GM19372 (cell line): ENCODE measurements around the gene MYOF.
"Not testable (repeated sequence)": the region's sequence is repeated elsewhere in the genome, so short reads cannot be mapped to it uniquely, and the experiment has no call there.

Experiments used
- ATAC-seq: cut with Tn5 transposase; IDR thresholded peaks from one replicate; pipeline ENCODE4 v1.9.1; 2021; ENCODE audit warnings: mild to moderate bottlenecking, low read depth, moderate library complexity; ENCODE audit not compliant: unreplicated experiment

MYOF gene

DNA sequence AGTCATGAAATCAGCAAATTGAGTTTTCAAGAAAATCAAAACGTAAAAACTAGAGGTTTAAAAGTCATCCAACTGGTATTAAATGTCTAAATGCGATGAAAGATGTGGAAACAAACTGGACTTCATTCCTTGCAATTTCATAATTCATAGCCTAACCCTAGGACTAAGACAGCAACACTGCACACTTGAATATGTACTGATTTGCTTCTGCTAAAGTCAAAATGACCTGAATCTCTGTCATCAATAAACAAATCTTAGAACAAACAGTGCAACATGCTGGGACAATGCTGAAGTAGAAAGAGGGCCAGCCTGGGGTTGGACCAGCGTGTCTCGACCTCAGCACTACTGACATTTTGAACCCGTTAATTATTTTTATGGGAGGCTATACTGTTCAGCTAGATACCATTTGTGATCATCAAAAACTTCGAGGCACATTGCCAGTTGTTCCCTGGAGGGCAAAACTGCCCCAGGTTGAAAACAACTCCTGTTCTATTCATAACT lies 47.1 kb downstream of the MYOF start:
- no peak for ATAC-seq

DNA sequence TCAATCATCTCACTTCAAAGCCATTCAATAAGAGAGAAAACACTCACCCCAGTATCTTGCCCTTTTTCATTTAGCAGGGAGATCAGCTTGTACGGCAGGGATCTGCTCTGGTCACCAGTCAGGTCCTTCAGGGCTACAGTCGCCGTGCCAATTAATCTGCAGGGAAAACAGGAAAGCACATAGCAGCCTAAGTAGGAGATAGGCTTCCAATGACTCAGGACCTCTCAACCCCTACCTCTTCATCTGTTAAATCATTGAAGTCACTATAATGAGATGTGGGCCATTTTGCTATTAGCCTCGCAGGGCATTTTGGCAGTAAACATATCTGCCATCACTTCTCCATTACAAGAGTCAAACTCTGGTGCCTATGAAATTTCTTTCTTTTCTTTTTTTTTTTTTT lies 50.8 kb downstream of the MYOF start:
- ATAC-seq = no peak

GRCh38 chr10:93425861-93426260 lies 56.3 kb downstream of the MYOF start:
- ATAC-seq = no peak

DNA sequence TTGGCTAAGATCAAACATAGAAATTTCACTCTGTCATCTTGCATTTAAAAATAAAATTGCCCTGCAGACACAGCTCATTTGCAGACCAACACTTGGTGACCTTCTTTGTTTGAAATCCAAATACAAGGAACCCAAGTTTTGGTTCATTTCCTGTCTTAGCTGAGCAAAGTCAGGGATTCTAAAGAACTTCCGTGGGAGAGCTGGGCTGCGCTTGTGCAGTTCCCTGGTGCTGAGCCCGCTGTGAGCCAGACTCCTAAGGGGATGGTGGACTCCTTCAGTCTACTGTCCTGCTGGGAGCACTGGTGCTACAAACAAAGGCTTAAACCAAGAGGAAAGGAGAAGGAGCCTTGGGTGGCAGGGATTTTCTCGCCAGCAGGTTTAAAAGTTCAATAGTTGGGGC lies 60.0 kb downstream of the MYOF start:
- ATAC-seq = no peak

GRCh38 chr10:93420944-93421825 lies 60.9 kb downstream of the MYOF start:
- no peak for ATAC-seq

- ATAC-seq = no peak
These were observed 62.0 kb downstream of the MYOF start for GRCh38 chr10:93420091-93420490.

GRCh38 chr10:93419016-93419415 lies 63.1 kb downstream of the MYOF start:
- not testable (repeated sequence) for ATAC-seq

GRCh38 chr10:93417921-93418320 lies 64.2 kb downstream of the MYOF start:
- no peak for ATAC-seq

- no peak for ATAC-seq
These were observed 64.9 kb downstream of the MYOF start for GRCh38 chr10:93417266-93417665.

GRCh38 chr10:93416824-93417223 lies 65.3 kb downstream of the MYOF start:
- no peak for ATAC-seq

DNA sequence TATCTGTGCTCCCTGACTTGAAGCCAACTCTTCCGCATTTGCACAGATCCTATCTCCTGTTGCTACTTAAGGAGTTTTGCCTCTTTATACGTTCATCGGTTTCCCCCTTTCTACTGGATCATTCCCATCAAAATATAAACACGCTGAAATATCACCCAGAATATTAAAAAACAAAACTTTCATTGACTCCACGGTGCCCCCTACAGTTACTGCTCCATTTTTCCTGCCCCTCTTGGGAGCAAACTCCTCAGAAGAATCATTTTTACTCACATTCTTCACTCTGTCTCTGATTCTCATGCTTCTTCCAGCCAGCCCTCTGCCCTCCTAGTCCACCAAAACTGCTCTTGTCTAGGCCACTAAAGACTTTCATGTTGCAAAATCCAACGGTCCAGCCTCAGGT lies 66.4 kb downstream of the MYOF start:
- ATAC-seq = no peak

- no peak for ATAC-seq
These were observed 68.9 kb downstream of the MYOF start for GRCh38 chr10:93413252-93413689.

- no peak for ATAC-seq
These were observed 69.3 kb downstream of the MYOF start for GRCh38 chr10:93412801-93413200.

GRCh38 chr10:93410697-93411348 lies 71.3 kb downstream of the MYOF start:
- ATAC-seq = no peak

DNA sequence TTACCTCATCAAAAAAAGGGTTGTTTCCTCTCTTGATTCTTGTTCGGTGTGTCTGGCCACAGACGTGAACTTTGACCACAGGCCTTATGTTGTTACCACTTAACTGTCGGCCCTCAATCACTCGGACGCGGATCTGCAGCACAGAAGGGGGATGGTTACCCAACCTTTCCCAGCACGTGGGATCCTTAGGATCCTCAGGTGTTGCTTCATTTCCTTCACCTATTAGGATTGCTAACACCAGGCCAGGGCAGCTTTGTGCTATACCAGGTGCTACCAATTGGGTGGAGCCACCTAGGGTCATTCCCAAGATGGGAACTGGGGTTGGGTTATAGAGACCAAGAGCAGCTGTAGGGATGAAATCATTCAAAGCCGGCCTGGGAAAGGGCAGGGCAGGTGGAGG lies 73.4 kb downstream of the MYOF start:
- no peak for ATAC-seq

DNA sequence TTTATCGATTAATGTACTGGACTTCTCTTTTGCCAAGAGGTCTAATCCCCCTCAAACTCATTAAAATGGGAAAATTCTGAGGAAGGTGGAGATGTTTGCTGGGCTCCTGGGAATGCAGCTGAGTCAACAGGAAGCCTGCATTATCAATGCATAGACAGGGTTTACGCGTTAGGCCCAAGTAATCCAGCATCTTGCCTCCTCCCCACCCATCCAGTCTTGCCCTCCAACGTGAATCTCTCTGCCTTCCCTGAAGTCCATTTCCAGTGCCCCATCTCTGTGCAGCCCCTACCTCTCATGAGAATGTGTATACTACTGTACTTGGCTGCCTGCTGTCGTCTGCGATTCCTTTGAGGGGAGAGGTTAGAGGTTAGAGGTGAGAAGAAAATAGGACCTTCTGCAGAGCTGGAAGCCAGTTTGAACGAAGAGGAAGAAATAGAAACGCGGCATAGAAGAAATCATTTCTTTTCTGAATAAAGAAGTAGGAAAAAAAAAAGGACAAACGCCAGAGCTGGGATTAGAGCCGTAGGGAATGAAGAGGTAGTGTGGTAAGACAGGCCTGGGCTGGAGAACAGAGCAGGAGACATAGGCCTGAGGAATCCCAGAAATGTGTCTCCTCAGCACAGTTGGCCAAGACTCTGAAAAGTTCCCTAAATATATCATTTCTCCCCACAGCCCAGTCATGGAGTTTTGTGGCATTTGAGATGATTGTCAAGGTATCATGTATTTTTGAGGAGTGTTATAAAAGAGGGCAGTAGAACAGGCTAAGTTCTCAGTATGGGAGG lies 75.6 kb downstream of the MYOF start:
- no peak for ATAC-seq

DNA sequence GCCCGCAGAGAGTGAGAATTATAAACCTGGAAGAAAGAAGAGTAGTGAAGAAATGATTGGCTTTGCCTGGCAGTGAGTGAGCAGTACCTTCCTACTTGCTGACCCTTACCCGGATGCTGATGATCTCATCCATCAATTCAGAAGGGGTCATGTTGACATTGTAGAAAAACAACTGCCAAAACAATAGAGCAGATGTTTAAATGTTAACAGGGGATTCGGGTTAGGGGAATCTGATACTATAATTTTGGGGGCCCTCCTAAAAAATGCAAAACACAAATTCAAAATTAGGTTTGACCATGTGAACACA lies 78.1 kb downstream of the MYOF start:
- ATAC-seq = no peak

- ATAC-seq = no peak
These were observed 78.7 kb downstream of the MYOF start for GRCh38 chr10:93403152-93404047.

GRCh38 chr10:93402192-93402591 lies 79.9 kb downstream of the MYOF start:
- ATAC-seq = no peak

DNA sequence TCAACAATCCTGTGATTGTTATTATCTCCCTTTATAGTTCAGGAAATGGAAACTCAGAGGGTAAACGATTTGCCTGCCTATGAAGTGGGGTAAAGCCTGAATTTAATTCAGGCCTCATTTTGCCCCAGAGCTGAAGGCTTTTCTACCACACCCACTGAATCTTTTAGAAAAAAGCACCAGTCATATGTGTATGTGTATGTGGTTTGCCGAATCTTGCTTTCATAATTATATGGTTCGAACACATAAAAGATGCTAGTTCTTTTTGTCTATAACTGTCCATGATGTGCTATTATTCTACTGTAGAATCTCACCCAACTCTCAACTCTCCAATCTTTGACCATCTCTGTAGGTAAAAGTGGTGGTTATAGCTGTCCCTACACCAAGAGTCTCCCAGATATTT lies 83.6 kb downstream of the MYOF start:
- no peak for ATAC-seq
